SU-DHL-6 (cell line): ENCODE data around the gene IZUMO4.

Experiments
- H2AFZ ChIP-seq: fragments of 200-600 bp; sonication (generic); 2 replicates; pipeline ENCODE4 v1.6.1; 2014; ENCODE audit warnings: low read depth, mild to moderate bottlenecking, moderate library complexity, mixed read lengths, antibody characterized with exemption, low read length; ENCODE audit not compliant: severe bottlenecking
- H3F3A ChIP-seq: fragments of 200-600 bp; shearing (Covaris generic); 2 replicates; pipeline ENCODE4 v1.6.0; 2016; ENCODE audit warnings: antibody characterized with exemption, mild to moderate bottlenecking; ENCODE audit not compliant: insufficient read depth
- H3K27ac ChIP-seq: fragments of 200-600 bp; sonication (generic); 2 replicates; pipeline ENCODE4 v1.5.1; 2016; ENCODE audit warnings: low read depth, mild to moderate bottlenecking, low read length, moderate library complexity, mixed read lengths
- H3K27me3 ChIP-seq: fragments of 200-600 bp; sonication (generic), shearing (Covaris generic); 2 replicates; pipeline ENCODE4 v1.6.0; 2014; ENCODE audit warnings: mild to moderate bottlenecking, low read length
- H3K36me3 ChIP-seq: fragments of 200-600 bp; sonication (generic); 2 replicates; pipeline ENCODE4 v1.6.1; 2014; ENCODE audit warnings: mild to moderate bottlenecking, low read length, mixed read lengths
- H3K4me2 ChIP-seq: fragments of 300-600, 200-600 bp; shearing (Covaris generic), sonication (generic); 2 replicates; pipeline ENCODE4 v1.6.0; 2014; ENCODE audit warnings: low read length, low read depth, mild to moderate bottlenecking; ENCODE audit not compliant: poor library complexity, severe bottlenecking
- H3K4me3 ChIP-seq: fragments of 200-600 bp; sonication (generic); 2 replicates; pipeline ENCODE4 v1.5.1; 2014; ENCODE audit warnings: antibody characterized with exemption, low read length, mild to moderate bottlenecking, mixed read lengths; ENCODE audit not compliant: insufficient read depth, poor library complexity, severe bottlenecking
- H3K79me2 ChIP-seq: fragments of 200-600 bp; sonication (generic); 2 replicates; pipeline ENCODE4 v1.6.1; 2014; ENCODE audit warnings: mild to moderate bottlenecking, low read length, moderate library complexity; ENCODE audit not compliant: insufficient read depth
- H3K9ac ChIP-seq: fragments of 200-600 bp; sonication (generic); 2 replicates; pipeline ENCODE4 v1.7.0; 2014; ENCODE audit warnings: mild to moderate bottlenecking, low read length
- H3K9me2 ChIP-seq: fragments of 200-600 bp; sonication (generic); replicated peaks from 2 replicates; pipeline ENCODE4 v1.6.1; 2014; ENCODE audit warnings: low read length; ENCODE audit not compliant: insufficient read depth
- H3K9me3 ChIP-seq: fragments of 200-600 bp; sonication (generic); 2 replicates; pipeline ENCODE4 v1.6.1; 2014; ENCODE audit warnings: low read length, mixed read lengths; ENCODE audit not compliant: insufficient read depth
- H4K20me1 ChIP-seq: fragments of 200-600 bp; sonication (generic); 2 replicates; pipeline ENCODE4 v1.6.1; 2014; ENCODE audit warnings: low read depth, mild to moderate bottlenecking, antibody characterized with exemption, low read length, moderate library complexity, mixed read lengths
- EZH2phosphoT487 ChIP-seq: fragments of 200-600 bp; sonication (generic), shearing (Covaris generic); conservative IDR thresholded peaks from 2 replicates; pipeline ENCODE4 v1.6.1; 2018; ENCODE audit warnings: mild to moderate bottlenecking, antibody characterized with exemption, low read length, moderate library complexity, mixed read lengths
- TF ChIP-seq, protein P1 (sequence below): fragments of 200-600 bp; sonication (generic); IDR thresholded peaks from one replicate; pipeline ENCODE4 v1.5.1; 2017; ENCODE audit warnings: antibody characterized with exemption, mild to moderate bottlenecking, low read length, moderate library complexity; ENCODE audit not compliant: insufficient read depth, poor library complexity, severe bottlenecking

The IZUMO4 gene

DNA sequence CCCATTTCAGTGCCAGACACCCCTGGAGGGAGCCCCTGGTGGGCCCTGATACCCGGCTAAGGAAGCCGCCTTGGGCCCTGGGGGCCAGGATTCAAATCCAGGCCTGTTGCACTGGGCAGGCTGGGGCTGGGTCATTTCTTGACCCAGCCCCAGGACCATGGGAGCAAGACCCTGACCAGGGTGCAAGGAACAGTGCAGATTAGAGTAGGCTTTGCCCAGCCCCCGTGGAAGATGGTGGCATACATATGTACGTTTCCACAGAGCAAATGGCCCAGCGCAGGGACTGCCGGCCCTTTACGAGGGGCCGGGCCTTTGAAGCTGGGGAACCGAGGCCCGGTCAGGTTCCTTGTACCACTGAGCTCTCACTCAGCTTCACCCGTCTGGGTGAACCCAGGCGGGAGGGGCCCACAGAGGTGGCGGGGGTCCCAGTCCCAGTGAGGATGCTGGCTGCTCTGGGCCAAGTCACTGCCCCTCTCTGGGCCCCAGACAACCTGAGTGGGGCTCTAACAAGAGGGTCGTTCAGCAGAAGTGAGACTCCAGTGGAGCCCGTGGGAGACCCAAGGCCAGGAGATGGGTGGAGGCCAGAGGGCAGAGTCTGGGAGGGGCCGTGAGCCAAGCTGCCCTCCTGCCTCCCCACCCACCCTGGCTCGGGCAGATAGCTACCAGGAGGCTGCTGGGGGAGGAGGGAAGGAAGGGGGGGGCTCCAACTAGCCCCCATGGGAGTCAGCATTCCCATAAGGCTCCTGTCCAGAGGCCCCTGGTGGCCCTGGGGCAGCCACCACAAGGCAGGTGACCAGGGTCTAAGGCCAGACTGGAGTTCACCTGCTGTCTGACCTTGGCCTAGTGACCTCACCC is 48.4 kb upstream of the IZUMO4 start:
- Histone ChIP-seq H3K79me2 (peaks cover 42% of the 10 kb centered on the region), H3K27me3 (no peaks in the 10 kb centered on the region), H3K9me3 (no peaks in the 10 kb centered on the region), H3K9me2 (no peaks in the 10 kb centered on the region), H2AFZ (no peak overlapping the region), H3F3A (peaks cover 18% of the 10 kb centered on the region), H4K20me1 (no peaks in the 10 kb centered on the region; the same call in 1 of the 2 replicates), H3K9ac (peak overlapping the region; percentile 89), H3K4me3 (peak overlapping the region; percentile 81), H3K4me2 (peak overlapping the region; percentile 70), H3K36me3 (no peaks in the 10 kb centered on the region), H3K27ac (peak overlapping the region; percentile 71)
- TF ChIP-seq, protein P1, sequence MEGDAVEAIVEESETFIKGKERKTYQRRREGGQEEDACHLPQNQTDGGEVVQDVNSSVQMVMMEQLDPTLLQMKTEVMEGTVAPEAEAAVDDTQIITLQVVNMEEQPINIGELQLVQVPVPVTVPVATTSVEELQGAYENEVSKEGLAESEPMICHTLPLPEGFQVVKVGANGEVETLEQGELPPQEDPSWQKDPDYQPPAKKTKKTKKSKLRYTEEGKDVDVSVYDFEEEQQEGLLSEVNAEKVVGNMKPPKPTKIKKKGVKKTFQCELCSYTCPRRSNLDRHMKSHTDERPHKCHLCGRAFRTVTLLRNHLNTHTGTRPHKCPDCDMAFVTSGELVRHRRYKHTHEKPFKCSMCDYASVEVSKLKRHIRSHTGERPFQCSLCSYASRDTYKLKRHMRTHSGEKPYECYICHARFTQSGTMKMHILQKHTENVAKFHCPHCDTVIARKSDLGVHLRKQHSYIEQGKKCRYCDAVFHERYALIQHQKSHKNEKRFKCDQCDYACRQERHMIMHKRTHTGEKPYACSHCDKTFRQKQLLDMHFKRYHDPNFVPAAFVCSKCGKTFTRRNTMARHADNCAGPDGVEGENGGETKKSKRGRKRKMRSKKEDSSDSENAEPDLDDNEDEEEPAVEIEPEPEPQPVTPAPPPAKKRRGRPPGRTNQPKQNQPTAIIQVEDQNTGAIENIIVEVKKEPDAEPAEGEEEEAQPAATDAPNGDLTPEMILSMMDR, result no peak
- TF ChIP-seq EZH2phosphoT487, result no peak

DNA sequence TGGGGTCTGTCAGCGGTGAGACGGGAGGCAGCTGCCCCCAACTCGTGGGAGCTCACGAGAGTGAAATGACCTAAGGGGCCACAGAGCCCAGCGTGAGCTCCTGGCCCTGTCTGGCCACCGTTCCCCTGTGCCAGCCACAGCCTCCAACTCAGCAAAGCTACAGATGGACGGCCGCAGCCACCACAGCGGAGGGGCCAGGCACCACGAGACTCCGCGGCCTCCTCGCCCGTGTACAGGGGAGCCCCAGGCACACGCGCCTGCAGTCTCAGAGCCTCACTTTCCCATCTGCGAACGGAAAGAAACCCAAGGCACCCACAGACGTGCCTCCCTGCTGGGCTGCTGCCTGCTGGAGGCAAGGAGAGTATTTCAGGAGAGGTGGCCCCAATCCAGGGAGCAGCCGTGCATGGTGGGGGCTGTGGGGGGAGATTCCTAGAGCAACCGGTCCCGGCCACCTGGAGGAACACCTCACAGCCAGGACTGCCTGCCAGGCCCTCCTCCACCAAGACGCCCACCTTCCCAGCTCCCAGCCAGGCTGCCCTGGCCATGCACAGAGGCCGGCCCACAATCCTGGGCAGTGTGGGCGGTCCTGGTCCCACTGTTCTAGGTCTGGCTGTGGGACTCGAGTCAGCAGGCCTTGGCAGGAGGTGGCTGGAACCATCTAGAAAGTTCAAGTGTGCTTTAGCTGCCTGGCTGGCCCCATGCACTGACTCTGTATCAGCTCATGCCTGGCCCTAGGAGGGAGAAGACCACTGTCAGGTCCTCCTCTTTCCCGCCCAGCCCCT is 47.6 kb upstream of the IZUMO4 start:
- Histone ChIP-seq H3K79me2 (peaks cover 42% of the 10 kb centered on the region), H3K9ac (peak overlapping the region; percentile 89), H2AFZ (no peak overlapping the region), H3F3A (peaks cover 24% of the 10 kb centered on the region), H3K9me2 (no peaks in the 10 kb centered on the region), H4K20me1 (no peaks in the 10 kb centered on the region; the same call in 1 of the 2 replicates), H3K27ac (peak overlapping the region; percentile 71), H3K27me3 (no peaks in the 10 kb centered on the region), H3K36me3 (no peaks in the 10 kb centered on the region), H3K4me2 (peak overlapping the region; percentile 70), H3K4me3 (peak overlapping the region; percentile 81), H3K9me3 (no peaks in the 10 kb centered on the region)
- TF ChIP-seq, protein P1, result no peak
- TF ChIP-seq EZH2phosphoT487, result no peak

DNA sequence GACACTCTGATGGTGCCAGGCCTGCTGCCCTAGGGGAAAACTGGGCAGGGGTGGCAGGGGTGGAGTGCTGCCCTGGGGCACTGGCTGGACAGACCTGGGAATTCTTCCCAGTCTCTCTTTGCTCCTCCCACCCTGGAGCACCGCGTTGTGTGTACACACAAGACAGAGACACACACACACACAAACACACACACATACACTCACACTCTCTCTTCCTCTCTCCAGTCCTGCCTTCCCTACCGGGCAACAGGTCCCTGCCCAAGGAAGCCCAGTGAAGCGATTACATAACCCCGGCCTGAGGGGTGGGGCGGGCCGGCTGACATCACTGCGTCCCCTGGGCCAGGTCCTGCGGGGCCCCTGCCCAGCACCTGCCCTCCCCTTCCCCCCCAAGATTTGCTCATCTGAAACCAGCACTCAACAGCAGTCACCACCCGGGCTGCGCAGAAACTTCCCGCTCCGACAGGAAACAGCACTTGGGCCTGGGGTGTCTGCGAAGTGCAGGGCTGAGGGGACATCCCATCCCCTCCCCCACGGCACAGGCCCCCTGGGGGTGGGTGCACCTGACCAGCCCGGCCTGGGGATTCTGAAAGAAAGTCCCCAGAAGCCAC is 46.9 kb upstream of the IZUMO4 start:
- H3K79me2 ChIP-seq, result peaks cover 42% of the 10 kb centered on the region
- H2AFZ ChIP-seq, result no peak overlapping the region
- peak overlapping the region; percentile 71 for H3K27ac ChIP-seq
- TF ChIP-seq EZH2phosphoT487, result no peak
- TF ChIP-seq, protein P1, result no peak
- H3K36me3 ChIP-seq, result no peaks in the 10 kb centered on the region
- H3F3A ChIP-seq, result peaks cover 26% of the 10 kb centered on the region
- H3K4me3 ChIP-seq, result peak overlapping the region; percentile 81
- no peaks in the 10 kb centered on the region for H3K9me2 ChIP-seq
- H3K9me3 ChIP-seq, result no peaks in the 10 kb centered on the region
- peak overlapping the region; percentile 70 for H3K4me2 ChIP-seq
- H3K9ac ChIP-seq, result peak overlapping the region; percentile 89
- no peaks in the 10 kb centered on the region; the same call in 1 of the 2 replicates for H4K20me1 ChIP-seq
- H3K27me3 ChIP-seq, result no peaks in the 10 kb centered on the region
